GM19238 (cell line): ENCODE results near the gene NAXE.
"Not testable (repeated sequence)": the region's sequence is repeated elsewhere in the genome, so short reads cannot be mapped to it uniquely, and the experiment has no call there.

Source experiments
- DNase-seq: peaks from one replicate; pipeline ENCODE4 v3.0.0; 2011; ENCODE audit warnings: low spot score; ENCODE audit not compliant: insufficient read length

Gene NAXE

DNA sequence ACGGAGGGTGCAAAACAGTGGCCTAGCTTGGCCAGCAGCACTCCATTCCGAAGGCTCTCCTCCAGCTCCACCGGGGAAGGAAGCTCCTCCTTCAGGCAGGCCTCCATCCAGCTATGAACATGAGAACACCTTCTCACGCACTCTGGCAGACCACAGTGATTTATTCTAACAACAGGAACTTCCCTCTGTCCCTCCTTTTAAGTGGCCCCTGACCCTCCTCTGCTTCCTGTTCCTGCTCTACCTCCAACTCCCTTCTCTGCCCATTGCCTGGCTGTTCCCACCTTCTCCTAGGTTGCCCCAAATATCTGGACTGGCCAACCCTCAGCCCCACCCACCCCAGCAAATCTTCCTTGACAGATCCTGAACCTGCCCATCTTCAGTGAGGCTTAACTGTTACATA is 25.1 kb upstream of the NAXE start:
- DNase-seq = no peak

DNA sequence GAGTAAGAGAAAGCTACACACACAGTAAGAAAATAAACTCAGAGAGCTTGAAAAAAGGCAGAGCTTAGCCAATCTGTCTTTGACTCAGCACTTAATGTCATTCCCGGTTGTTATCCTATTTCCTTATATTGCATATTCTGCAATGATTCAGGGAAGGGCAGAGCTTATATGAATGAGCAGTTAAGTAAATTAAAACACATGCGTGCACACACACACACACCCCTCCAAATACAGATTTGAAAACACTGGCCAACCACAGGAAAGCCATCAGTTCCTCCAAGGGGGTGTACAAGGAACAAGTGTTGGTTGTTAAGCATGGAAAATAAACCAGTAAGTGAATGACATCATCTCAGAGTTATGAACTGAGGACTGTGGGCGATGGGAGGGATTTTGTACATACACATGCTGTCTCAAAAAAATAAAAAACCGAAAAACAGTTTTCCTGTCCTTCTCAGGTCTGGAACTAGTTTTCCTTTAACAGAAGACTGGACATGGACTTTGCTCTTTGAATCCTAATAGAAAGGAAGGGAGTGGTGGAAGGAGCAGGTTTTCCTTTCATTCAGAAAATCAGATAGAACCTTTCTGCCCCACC is 20.2 kb upstream of the NAXE start:
- DNase-seq = no peak

DNA sequence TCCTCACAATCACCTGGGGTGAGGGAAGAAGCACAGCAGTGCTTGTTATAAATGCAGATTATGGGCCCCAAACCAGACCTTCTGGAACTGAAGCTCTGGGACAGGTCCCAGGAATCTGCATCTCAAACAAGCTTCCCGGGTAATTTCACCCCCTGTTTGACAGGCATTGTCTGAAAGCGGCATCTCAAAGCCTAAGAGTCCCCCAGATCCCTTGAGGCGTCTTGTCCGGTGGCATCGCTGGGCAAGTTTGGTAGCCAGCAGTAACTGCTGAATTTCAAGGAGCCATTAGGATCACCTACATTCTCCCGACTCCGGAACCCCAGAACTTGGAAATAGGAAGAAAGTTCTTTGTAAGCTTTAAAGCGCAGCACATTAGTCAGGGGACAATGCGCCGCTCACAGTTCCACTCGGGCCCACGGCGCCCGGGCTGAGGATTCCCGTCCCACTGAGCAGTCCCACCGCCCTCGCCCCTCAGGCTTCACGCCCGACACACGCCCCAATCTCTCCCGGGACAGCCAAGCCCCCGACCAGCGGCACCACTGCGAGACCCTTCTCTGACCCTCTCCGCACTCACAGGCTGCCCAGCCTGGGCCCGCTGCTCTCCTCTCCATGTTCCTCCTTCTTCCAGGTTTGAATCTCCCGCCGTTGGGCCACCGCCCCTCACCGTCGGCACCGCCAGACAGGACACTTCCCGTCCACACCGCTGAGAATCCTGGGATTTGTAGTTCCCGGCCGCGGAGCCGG is 19.5 kb upstream of the NAXE start, which contains the start of gene IQGAP3:
Gene IQGAP3 (minus strand): TSS at position 647 of the 744 bp plus-strand sequence. CDS start 36 bp downstream, at position 611.
- DNase-seq = peak; percentile 98

DNA sequence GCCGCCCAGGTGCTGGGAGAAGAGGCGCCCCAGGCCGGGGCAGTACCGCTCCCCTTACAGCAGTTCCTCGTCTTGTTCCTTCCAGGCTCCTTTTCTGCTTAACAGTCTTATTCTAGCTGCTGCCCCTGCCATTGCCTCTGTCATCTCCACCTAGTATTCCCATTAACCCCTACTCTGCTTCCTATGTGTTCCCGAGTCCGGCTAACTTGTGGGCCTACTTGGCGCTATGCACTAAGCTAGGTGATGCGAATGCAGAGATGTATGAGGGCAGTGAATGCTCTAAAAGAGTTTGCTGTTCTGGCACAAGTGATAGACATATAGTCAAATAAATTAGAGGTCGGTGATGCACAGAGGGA is 18.9 kb upstream of the NAXE start:
- no peak for DNase-seq

DNA sequence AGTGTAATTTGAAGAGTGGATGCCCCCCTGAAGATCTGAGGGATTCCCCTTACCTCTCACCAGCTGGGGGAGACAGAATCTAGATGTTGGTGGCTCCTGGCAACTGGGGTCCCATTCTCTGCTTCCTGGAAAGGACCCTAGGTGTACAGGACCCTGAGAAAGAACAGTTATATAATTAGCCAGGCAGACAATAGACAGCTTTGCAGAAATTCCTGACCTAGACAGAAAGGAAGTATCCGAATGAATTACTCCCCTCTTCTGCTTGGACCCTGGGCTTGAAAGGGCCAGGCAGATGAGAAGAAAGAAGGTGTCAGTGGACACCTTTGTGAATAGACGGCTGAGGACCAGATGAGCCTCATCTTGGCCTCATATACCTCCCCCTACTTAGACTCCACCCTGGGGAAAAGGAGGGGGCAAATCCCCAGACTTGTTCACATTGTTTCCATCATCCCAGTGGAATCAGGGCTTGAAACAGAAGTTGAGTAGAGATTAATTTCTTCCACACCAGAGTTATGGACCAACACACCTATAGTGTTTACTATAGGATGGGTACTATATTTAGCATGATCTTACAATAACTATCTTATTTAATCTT is 17.4 kb upstream of the NAXE start:
- DNase-seq = no peak

DNA sequence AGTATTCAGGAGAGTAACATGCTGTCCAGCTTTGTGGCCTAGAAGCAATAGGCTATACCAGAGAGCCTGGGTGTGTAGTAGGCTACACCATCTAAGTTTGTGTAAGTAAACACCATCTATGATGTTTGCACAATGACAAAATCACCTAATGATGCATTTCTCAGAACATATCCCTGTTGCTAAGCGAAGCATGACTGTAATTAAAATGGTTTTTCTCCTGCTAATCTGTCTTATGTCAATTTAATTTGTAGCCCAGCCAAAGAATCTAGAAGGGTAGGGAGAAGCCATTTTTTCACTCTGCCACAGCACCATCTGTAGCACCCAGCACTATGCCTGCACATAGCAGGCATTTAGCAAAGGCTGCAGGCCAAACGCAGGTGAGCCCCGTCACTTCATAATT is 14.0 kb upstream of the NAXE start:
- DNase-seq = no peak

DNA sequence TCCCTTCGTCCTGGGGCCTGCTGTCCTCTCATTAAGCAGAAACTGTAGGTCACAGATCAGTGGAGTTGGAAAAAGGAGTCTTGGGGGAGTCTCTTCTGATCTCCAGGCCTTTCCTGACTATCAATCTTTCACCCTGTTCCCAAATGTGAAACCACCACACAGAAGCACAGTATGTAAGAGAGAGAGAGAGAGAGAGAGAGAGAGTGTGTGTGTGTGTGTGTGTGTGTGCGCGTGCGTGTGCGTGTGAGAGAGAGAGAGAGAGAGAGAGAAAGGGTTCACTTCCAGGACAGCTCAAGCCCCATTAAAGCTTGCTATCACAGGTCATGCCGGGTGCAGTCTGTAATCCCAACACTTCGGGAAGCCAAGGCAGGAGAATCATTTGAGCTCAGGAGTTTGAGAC is 13.5 kb upstream of the NAXE start:
- DNase-seq = no peak

DNA sequence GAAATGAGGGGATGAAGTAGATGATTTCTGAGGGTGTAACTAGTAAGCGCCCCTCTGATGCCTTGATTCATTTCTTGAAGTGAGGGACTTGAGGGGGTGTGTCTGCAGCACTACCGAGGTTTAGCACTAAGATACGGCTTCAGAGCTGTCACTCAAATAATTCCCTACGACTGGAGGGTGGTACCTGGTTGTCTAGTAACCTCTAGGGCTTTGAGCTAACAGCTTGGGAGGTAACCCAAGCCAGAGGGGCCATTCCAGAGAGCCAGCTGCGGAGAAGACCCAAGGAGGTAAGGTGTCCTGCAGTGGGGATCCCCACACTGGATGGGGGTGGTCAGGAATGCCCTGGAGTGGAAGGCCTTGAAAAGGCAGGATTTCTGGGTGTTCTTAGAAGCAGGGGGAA is 12.1 kb upstream of the NAXE start, which contains the start of gene TTC24:
Gene TTC24 (plus strand): TSS at position 252 of the 400 bp plus-strand sequence. CDS start 1,642 bp downstream, outside the sequence.
- no peak for DNase-seq

DNA sequence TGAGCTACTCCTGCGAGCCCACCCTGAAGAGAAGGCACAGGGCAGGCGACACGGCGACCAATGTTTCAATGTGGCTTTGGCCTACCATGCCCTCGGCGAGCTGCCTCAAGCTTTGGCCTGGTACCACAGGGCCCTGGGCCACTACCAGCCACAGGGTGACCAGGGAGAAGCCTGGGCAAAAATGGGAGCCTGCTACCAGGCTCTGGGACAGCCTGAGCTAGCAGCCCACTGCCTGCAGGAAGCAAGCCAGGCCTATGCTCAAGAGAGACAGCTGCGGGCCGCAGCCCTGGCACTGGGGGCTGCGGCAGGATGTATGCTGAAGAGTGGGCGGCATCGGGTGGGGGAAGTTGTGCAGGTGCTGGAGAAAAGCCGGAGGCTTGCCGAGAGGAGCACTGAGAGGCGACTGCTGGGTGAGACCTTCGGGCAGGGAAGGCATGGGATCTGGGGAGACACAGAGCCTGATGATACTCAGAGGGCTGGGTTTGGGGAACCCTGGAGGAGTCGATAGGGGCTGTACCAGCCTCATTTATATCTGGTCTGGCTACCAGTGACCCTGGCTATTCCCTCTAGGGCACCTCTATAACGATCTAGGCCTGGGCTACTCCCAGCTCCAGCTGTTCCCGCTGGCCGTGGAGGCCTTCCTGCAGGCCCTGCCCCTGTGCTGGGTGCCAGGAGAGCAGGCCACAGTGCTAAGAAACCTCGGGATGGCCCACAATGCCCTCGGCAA is 9.8 kb upstream of the NAXE start:
- DNase-seq = no peak

DNA sequence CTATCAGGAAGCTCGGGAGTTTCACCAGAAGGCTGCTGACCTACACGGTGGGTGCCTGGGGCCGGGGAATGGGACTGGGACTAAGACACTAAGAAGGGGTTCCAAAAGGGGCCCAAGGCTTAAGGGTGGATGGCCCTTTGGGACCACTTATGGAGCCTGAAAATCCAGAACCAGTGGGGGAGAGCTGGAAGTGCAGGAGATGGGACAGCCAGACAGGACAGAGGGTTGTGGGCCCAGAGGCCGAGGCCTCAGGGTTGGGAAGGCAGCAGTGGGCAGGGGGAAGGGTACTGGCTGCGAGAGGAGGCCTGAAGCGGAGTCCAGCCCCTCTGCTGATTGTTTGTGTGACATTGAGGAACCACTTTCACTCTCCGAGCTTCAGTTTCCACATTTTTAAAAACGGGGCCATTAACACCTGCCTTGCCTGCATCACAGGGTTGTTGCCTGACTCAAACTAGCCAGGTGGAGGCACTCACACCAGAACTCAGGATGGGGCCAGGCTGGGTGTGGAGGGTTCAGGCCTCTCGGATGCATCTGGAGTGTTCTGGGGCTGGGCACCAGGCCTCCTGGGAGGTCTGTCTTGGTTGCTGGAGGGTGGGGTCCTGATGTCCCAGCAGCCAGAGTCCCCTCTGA is 9.1 kb upstream of the NAXE start:
- no peak for DNase-seq

DNA sequence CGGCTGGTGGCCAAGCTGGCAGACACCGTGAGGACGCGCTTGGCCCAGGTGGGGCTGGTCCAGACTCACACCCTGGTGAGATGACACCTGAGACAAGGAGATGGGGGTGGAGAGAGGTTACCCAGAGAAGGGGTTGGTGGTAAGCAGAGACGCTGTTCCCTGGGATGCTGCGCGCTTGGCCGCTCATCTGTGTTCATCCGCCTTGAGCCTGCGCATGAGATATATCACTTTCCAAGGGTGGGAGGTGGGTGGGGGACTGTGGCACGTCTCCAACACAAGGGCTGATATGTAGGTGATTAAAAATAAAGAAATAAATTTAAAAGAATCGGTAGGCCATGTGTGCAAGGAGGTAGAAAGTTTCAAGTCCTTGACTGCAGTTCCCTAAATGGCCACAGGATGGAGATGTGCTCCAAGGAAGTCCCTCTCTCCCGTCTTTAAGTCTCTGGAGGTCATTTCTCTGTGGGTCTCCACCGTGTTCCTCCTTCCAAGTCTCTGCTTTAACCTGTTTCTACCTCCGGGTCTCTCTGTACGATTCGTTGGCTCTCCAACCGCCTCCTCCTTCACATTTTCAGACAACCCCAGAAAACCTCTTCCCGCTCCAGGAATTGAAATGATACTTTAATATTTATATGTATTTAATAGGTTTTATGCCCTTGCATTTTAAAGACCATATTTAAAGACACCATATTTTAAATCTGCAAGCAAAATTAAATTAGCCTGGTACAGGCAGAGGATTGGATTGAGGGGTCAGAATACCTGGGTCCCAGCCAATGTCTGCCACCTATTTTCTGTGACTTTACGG is 7.6 kb upstream of the NAXE start:
- peak; percentile 67 for DNase-seq

DNA sequence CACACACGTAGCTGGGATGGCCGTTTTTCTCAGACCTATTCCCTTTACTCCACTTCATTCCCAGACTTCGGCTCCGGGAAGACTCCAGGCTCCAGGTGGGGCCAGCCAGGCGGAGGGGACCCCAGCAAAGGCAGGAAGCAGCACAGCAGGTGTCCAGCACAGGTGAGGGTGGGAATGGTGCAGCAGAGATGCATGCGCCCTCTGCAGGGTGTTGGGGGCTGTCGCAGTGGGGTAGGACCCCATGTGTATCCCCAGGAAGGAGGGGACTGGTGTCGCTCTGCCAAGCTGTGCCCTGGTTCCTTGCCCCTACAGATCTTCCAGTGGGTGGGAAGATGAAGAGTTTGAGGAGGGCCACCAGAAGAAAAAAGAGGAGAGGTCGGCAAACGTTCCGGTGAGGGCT is 6.8 kb upstream of the NAXE start:
- no peak for DNase-seq

DNA sequence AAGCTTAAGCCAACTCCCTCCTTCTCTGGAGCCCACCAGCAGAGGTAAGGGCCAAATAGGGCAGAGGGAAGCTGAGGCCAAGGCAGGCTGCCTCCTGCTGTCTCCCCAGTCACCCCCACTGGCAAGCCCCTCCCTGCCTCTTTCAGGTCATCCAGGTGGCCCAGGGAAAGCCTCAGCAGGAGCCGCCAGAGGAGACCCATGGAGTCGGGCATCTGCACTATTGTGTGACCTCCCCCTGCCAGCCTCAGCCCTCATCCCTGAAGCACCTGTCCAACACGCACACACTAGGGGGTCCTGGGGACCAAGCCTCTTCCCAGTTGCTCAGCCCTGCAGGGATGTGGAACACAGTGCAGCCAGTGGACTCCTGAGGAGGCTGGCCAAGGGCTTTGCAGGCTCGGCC is 5.3 kb upstream of the NAXE start:
- no peak for DNase-seq

DNA sequence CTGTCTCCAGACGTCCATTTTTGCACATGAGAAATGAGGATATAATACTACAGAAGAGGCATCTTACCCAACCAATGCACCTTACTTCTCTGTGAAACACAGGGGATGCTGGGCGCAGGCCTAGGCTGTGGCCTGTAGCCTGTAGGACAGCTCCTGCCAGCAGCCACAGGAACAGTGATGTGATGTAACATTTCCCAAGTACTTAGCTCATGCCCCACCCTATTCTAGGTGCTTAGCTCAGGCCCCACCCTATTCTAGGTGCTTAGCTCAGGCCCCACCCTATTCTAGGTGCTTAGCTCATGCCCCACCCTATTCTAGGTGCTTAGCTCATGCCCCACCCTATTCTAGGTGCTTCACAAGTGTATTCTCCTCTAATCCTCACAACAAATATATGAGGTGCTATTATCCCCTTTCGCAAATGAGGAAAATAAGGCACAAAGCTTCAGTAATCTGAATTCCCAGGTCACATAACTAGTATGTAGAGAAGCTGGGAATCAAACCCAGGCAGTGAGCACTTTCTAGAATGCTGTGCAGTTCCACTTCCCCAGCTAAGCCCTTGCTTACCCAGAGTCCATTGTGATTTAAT is 4.6 kb upstream of the NAXE start:
- no peak for DNase-seq

DNA sequence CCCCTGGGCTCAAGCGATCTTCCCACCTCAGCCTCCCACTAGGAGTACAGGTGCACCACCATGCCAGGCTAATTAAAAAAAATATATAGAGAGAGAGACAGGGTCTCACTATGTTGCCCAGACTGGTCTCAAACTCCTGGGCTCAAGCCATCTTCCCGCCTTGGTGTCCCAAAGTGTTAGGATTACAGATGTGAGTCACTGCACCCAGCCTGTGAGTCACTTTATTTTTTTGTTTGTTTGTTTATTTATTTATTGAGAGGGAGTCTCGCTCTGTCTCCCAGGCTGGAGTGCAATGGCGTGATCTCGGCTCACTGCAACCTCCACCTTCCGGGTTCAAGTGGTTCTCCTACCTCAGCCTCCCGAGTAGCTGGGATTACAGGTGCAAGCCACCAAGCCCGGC is 3.6 kb upstream of the NAXE start:
- DNase-seq = not testable (repeated sequence)

DNA sequence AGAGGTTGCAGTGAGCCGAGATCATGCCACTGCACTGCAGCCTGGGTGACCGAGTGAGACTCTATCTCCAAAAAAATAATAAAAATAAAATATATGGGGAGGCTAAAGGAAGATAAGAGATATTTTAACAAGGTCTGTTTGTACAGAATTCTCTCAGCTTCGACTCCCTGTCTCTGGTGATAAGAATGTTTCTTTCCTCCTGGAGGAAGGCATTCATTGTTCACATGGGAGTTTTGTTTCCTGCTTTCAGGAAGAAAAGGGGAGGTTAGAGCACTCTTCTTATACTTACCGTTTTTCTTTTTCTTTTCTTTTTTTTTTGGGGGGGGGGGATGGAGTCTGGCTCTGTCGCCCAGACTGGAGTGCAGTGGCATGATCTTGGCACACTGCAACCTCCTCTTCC is 2.0 kb upstream of the NAXE start:
- DNase-seq = no peak

DNA sequence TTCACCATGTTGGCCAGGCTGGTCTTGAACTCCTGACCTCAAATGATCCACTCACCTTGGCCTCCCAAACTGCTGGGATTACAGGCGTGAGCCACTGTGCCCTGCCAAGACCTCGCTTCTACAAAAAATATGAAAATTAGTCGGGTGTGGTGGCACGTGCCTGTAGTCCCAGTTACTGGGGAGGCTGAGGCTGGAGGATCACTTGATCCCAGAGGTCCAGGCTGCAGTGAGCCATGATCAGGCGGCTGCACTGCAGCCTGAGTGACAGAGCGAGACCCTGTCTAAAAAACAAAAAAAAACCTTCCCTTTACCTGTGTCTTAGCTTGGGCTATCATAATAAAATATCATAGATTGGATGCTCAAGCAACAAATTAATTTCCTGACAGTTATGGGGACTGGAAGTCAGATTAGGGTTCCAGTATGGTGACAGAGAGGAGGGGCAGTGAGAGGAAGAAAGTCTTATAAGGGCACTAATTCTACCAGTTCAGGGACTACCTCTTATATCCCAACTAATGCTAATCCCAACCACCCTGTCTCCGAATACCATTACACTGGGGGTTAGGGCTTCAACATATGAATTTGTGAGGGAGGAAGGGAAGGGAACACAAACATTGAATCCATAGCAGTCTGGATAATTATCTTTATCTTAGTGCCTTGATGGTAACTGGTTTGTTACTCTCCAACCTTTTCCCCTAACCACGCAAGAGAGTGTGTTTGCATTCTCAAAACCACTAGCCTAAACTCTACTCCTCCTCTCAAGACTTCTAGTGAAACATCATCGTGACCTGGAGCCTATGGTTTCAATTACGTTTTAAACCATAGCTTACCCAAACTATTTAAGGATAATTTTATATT is 1.0 kb upstream of the NAXE start:
- DNase-seq = no peak

DNA sequence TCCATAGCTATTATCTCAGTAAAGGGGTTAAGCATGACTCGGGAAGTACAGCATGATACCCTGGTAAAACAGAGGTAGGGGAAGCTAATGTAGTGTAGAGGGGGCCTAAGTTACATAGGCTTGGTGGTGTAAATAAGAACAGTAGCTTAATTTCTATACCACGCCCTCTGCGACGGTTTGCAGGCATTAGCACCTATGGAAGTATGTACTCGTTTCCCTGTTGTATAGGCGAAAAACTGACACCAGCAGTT is 470 bp upstream of the NAXE start:
- DNase-seq = no peak

DNA sequence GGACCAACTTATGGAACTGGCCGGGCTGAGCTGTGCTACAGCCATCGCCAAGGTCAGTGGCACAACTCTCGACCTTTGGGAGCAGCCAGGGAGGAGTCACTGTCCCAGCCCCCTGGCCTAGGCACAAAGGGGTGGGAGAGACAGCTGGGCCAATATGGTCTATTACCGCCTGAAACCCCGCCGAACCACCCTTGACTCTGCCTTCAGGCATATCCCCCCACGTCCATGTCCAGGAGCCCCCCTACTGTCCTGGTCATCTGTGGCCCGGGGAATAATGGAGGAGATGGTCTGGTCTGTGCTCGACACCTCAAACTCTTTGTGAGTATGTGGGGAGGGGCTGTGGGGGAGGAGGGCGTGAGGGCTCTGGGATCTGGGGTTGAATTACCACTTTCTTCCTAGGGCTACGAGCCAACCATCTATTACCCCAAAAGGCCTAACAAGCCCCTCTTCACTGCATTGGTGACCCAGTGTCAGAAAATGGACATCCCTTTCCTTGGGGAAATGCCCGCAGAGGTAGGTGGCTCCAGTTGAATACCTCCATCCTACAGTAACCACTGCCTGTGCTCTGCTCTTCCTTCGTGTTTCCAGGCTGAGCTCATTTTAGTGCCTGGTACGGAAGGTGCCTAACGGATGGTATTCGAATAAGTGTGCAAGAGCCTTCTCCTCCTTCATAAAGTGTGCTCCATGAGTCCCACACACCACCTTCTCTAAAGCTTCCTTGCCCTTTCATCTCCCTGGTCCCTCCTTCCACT is 758 bp downstream of the NAXE start:
- DNase-seq = no peak
